Urothelium cell line (cell line): ENCODE results near the gene FBXW7.

Experiments
- DNase-seq: peaks from one replicate; pipeline ENCODE4 v3.0.0; 2011; ENCODE audit warnings: low spot score, mixed read lengths
- FAIRE-seq: peaks from 2 replicates; lab custom pipeline; 2011; peaks lifted over from hg19 to GRCh38; lab: Jason Lieb, UNC

Gene FBXW7, protein sequence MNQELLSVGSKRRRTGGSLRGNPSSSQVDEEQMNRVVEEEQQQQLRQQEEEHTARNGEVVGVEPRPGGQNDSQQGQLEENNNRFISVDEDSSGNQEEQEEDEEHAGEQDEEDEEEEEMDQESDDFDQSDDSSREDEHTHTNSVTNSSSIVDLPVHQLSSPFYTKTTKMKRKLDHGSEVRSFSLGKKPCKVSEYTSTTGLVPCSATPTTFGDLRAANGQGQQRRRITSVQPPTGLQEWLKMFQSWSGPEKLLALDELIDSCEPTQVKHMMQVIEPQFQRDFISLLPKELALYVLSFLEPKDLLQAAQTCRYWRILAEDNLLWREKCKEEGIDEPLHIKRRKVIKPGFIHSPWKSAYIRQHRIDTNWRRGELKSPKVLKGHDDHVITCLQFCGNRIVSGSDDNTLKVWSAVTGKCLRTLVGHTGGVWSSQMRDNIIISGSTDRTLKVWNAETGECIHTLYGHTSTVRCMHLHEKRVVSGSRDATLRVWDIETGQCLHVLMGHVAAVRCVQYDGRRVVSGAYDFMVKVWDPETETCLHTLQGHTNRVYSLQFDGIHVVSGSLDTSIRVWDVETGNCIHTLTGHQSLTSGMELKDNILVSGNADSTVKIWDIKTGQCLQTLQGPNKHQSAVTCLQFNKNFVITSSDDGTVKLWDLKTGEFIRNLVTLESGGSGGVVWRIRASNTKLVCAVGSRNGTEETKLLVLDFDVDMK

DNA sequence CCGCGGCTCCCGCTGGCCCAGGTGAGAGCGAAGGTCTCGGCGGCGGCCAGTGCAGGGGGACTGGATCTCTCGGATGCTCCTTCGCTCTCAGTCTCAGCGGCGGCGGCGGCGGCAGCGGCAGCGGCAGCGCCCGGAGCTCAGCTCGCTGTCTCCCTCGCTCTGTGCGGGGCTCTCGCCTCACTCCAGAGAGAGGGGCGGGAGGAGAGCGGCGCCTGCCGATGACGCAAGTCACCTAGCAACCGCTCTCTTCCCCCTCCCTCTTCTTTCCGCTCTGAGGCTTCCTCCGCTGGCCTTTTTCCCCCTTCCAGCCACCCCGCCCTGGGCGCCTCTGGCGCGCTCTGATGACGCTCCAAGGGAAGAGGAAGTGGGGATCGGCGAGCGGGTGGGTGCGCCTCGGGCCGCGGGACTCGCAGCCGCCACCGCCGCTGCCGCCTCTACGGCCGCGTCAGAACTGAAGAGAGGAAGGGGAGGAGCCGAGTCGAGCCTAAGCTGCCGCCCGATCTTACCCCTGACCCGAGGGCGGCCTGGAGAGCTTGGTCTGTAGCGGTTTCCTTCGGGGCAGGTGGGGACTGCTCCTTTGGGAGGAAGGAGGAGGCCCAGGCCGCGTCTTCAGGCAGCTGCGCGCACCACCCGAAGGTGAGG, at the start of gene FBXW7:
TSS of gene FBXW7 (minus strand) at position 190 of the 642 bp plus-strand sequence. CDS start 124,289 bp downstream, outside the sequence.
- no peak for FAIRE-seq

GRCh38 chr4:152585023-152585441, 49.1 kb upstream of the FBXW7 start:
- DNase-seq (no peak), FAIRE-seq (no peak)

More for the DNA sequence above, at the start of gene FBXW7:
- peak; percentile 97 for DNase-seq

DNA sequence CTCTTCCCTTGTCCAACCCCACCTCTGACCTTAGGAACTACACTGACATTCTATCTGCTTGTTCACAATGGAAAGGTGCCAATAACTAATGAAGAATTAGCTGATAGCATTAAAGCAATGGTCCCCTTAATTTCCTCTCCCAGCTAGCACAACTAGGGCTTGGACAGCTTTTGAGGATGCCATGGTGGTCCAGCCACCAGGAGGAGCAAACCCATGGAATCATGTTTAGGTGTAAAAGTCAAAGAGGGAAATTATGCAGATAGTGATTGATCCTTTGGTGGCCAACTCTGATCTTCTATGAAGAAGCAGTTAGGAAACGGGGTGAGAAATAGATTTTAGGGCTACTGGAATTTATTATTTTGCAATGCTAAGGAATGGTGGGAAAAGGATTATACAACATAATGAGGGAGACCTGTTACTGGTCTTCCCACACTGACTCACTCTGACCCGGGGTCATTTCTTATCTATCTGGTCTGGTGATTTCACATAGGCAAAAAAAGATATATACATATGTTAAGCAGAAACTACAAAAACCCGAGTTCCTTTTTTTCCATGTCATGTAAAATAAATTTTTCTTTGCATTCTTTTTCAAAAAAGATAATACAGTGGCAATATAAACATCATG, 45.8 kb upstream of the FBXW7 start:
- FAIRE-seq (no peak), DNase-seq (no peak)

GRCh38 chr4:152579916-152580315, 44.0 kb upstream of the FBXW7 start:
- DNase-seq, result no peak
- no peak for FAIRE-seq

DNA sequence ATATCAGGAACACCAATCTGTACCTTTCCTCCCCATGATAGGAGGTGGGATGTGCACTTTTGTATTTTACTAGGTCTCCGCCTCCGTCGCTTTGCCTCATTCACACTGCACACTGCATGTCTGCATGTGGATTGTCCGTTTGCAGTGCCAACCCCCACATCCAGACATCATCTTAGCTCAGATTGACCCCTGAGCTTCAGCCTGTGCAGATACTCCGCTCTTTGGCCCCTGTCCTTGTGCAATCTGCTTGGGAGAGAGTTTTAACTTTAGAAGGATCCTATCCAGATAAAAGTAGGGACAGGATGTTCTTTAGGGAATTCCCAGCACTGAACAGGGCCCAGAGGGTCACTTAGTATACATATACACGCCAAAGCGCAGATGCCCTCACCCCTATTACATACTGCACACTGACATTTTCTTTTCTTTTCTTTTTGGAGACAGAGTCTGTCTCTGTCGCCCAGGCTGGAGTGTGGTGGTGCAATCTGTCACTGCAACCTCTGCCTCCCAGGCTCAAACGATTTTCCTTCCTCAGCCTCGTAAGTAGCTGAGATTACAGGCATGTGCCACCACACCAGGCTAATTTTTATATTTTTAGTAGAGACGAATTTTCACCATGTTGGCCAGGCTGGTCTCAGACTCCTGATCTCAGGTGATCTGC, 43.3 kb upstream of the FBXW7 start:
- FAIRE-seq, result no peak

GRCh38 chr4:152578670-152579069, 42.8 kb upstream of the FBXW7 start:
- FAIRE-seq, result no peak

More for the DNA sequence above, 43.3 kb upstream of the FBXW7 start:
- no peak for DNase-seq

GRCh38 chr4:152577708-152578396, 42.0 kb upstream of the FBXW7 start:
- DNase-seq (no peak), FAIRE-seq (no peak)

More at GRCh38 chr4:152578670-152579069, 42.8 kb upstream of the FBXW7 start:
- DNase-seq, result no peak

DNA sequence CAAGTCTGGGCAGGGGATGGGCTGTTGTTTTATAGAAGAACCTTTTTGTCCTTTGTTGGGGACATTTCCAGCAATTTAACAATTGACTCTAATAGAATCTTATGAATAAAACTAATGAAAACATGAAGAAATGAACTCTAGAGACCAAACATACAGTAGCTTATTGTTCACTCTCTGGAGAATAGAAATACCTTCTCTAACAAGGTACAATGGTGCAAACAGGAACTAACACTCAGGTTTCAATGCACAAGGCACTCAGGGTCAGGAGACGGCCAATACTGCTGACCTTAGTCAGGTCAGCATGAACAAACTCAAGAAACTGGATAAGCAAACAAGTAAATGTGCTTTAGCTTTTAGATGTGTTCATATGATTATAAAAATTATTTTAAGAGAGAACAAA, 39.6 kb upstream of the FBXW7 start:
- no peak for FAIRE-seq

DNA sequence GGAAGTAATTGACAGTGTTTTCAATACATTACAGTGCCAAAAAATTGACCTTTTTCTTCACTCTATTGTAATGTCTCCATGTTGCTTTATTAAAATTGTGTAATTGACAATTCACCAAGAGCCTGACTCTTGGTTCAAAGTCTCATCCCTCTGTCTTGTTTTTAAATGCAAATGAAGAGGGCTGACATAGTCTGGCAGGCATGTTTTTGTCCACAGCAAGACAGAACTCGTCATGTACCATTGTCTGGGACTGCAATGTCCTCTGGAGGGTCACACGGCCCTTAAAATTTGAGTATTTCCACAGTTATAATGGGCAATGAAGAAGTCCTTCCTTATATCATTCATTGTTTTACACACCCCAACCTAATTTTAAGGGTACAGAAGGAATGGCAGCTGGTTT, 38.0 kb upstream of the FBXW7 start:
- FAIRE-seq, result no peak

More for the DNA sequence above, 39.6 kb upstream of the FBXW7 start:
- no peak for DNase-seq

GRCh38 chr4:152572417-152573086, 36.7 kb upstream of the FBXW7 start:
- DNase-seq (no peak), FAIRE-seq (no peak)

More for the DNA sequence above, 38.0 kb upstream of the FBXW7 start:
- DNase-seq, result no peak

DNA sequence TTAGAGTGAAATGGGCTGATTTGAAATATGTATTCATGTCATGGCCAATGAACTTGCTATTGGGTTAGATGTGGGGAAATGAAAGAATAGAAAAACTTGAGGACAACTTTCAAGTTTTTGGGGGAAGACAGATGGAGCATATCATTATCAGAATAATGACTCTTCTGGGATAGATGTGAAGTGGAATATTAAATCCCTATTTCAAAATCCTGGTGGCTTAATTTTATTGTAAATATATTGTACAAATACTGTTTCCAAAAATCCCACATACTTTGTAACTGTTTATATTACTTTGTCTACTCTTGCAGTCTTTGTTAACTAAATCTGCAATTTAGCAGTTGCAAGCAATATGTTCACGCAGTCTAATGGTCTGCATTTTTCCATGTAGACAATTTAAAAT, 35.9 kb upstream of the FBXW7 start:
- FAIRE-seq (no peak), DNase-seq (no peak)

GRCh38 chr4:152571296-152571695, 35.4 kb upstream of the FBXW7 start:
- DNase-seq (no peak), FAIRE-seq (no peak)

DNA sequence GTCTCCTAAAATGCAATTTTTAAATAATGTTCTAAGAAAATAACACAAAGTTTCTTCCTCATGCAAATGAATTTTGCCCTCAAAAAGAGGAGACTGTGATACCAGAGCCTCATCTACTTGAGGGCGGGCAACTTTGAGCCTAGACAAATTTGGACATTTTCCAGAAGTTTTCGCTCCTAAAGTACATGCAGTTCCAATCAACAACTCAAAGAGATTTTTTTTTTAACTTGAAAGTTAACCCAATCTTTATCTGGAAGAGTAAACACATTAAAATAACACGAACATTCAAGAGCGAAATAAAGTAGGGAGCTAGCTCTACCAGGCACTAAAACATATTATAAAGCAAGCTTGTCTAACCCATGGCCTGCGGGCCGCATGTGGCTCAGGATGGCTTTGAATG, 29.4 kb upstream of the FBXW7 start:
- FAIRE-seq (no peak), DNase-seq (no peak)

DNA sequence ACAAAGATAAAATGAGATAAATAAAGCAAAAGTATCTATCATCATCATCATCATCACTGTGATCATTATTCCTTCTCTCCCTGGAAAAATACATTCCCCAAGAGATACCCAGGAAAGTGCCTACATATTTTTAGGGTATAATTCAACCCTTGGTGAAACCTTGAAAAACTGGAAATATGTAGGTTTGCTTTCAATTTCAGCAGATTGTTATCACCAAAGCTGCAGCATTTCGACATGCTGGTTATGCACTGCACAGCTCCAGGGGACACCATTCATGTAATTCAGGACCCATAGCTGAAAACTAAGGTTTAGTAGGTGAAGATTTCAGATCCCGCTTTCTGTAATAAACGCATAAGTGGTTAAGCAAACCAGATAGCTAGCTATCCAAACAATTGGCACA, 28.4 kb upstream of the FBXW7 start:
- DNase-seq, result no peak
- no peak for FAIRE-seq

- no peak for FAIRE-seq
- DNase-seq, result no peak
These were observed 27.3 kb upstream of the FBXW7 start for GRCh38 chr4:152563209-152563608.

DNA sequence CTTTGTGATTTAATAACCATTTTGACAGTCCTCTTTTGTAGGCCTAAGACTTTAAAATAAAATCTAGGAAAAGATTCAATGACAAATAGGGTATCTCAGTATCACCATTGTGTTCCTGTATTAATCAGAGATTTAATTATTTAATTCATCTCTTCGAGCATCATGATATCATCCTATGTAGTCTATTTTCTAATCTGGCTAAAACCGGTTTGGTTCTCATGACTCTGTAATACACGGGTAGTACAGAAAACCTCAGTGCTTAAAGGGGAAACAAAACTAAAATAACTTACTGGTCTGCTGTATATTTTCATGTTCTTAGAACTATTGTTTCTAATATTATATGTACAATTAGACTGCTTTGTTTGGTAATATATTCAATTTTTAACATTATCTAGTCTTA, 23.7 kb upstream of the FBXW7 start:
- FAIRE-seq (no peak), DNase-seq (no peak)

DNA sequence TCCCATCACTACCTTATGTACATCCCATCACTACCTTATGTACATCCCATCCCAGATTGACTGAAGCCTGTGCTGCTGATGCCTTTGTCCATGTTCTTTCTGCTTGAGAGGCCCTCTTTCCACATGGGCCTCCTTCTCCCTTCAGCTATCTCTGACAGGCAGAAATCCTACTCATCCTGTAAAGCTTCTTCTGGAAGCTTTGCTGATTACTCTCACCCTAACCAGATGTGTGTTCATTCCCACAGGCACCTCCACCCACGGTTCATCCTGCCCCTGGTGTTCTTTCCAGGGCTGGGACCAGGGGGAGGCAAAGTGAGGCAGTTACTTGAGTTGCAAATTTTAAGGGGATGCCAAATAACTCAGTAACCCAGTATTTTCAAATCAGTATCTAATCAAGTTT, 22.5 kb upstream of the FBXW7 start:
- FAIRE-seq, result no peak
- no peak for DNase-seq

DNA sequence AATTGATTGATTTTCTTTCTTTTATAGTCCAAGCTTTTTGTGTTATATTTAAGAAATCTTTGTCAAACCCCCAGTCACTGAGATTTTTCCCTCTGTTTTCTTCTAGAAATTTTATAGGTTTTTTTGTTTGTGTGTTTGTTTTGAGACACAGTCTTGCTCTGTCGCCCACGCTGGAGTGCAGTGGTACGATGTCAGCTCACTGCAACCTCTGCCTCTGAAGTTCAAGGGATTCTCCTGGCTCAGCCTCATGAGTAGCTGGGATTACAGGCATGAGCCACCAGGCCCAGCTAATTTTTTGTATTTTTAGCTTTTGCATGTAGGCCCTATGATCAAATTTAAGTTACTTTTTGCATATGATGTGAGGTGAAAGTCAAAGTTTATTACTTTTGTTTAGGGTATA, 20.9 kb upstream of the FBXW7 start:
- DNase-seq (no peak), FAIRE-seq (no peak)

DNA sequence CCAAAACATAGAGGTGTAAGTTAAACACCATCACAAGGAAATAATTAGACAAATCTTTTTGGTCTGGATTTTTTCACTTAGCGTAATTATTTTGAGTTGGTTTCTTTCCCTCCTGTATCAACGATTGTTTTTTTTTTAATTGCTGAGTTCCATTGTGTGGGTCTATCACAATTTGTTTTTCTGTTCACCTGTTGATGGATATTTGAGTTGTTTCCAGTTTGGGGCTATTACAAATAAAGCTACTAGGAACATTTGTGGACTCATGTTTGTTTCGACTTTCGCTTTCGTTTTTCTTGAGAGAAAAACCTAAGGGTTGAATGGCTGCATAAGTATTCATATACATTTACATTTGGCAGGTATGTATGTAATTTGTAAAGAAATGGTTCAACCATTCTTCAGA, 20.4 kb upstream of the FBXW7 start:
- DNase-seq (no peak), FAIRE-seq (no peak)
